Cerebellar cortex (tissue), 1 donor: ENCODE measurements around the gene HUS1B.
"Not testable (repeated sequence)": the region's sequence is repeated elsewhere in the genome, so short reads cannot be mapped to it uniquely, and the experiment has no call there.

Experiments
- DNase-seq: peaks from one replicate; pipeline ENCODE4 v3.0.0-alpha.2; 2015; ENCODE audit warnings: low spot score

HUS1B gene

DNA sequence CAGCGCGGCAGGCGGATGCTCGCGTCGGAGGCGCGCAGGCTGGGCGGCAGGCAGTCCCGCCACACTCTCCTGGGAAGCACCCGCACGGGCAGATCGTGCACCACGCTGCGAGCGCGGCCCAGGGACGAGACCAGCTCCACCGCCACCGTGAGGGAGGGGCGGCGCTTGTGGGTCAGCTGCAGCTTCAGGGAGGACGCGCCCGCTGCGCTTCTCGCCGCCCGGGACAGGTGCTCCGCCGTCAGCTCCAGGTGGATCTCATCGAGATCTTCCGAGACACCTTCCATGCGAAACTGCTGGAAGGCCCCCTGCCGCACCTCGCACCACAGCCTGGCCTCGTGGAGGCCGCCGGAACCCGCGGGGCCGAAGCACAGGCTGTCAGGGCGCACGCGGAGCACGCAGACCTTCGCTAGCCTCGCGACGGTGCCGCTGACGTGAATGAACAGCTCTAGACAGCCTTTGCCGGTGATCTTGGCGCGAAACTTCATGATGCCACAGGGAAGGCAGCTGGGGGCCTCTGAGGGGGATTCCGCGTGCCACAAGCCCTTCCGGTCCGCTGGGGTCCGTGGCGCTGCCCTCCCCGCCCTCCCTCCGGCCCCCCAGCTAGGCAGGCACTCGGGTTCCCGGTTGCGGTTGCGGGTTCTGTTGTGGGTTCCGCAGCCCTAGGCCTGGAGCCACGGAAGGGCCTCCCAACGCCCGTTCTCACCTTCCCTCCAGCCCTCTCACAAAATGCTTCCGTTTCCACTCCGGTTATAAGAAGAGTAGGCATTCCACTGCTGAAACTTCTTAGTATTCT lies at the start of gene HUS1B:
TSS of gene HUS1B (minus strand) at position 641 of the 793 bp plus-strand sequence. CDS start at position 485, 156 bp downstream.
- DNase-seq: no peak

DNA sequence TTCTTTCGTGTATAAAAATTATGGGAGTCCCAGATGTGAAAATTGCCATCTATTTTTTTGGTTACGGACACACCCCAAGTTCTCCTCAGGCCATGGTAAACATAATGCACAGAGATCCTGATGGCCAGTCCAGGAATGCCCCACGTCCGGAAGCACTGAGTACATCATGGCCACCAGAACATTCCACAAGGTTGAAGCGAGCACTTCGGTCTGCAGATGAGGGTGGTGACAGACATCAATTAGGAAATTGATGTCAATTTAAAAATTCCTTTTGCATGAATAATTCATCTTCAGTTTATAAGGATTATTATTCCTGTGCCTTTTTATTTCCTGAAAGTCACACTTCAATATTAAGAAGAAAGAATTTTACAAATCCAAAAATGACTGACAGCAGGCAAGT lies 49.2 kb upstream of the HUS1B start:
- no peak for DNase-seq

DNA sequence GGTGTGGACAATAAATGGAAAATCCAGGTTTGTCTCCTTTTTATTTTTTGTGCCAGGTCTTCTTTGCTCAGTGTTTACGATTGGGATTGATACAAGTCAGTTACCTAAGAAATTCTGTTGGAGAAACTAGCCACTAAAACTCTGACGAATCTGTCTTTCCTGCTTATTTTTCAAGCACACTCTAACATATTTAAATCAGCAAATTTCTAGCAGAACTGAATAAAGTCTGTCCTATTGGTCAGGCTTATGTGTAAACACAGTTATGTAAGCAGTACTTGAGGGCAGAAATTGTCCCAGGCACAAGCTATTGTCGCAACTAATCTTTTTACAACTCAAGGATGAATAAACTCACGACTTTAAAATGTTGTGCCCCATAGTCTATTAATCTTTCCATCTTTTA lies 48.1 kb upstream of the HUS1B start:
- DNase-seq: no peak

DNA sequence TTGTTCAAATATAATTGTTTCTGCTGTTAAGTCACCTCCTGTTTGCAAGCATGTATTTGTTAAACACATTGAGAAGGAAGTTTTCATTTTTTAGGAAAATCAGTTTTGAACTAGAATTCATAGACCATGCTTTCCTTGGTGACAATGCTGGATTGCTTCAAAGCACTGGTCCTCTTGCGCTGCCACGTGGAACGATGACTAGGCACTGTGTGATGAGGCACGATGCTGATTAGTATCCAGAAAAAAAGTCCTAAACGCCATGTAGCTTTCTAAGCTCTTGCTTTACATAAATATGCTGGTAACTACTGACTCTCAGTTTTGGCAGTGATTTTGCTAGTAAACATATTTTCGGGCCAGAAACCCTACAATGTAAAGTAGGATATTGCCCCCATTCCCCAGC lies 47.1 kb upstream of the HUS1B start:
- DNase-seq: no peak

DNA sequence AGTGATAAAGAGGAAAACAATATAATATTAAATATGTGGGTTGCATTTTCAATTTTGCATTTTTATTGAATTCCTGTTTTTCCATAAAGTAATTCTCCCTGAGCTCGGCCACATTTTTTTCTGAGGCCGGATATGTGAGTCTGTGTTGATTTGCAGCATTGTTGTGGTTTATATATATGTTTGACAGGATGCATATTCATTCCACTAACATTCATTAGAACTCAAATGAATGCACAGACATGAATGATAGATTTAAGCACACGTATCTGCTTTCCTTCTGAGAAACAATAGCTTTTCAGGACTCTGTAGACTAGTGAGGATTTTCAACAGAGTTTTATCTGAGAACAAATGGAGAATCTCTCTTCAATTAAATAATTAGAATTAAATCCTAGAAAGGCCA lies 46.7 kb upstream of the HUS1B start:
- DNase-seq: no peak

DNA sequence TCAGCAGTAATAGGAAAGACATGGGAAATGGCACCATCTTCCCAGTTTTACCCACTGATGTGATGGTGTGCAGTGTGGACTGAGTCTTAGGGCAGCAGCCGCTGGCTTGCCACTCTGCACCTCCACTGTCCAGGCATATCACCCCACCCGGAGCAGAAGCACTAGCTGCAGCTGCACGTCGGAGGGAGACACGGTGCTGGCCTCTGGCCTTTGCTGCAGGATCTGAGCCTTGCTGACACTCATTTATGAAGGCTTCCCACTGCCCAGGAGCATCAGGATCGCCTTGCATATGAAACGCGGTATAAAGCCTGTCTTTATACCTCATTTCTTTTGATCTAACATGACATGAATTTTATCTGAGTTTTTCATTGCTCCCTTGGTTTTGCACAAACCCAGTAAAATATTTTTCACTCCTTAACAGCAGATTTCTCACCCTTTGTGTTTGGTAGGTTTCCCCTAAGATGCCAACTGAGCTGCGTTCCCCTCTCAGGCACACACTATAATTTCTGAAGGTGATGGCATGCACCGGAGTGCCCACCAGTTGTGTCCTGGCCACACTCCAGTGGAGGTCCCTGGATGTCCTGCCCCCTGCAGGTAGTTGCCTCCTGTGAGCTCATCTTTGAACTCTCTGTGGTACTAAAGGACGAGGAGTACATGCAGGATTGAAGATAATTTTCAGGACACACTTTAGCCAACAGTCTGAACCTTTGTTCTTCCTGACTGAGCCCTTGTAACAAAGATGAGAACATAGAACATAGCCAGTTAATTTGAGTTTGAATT lies 45.0 kb upstream of the HUS1B start:
- no peak for DNase-seq

DNA sequence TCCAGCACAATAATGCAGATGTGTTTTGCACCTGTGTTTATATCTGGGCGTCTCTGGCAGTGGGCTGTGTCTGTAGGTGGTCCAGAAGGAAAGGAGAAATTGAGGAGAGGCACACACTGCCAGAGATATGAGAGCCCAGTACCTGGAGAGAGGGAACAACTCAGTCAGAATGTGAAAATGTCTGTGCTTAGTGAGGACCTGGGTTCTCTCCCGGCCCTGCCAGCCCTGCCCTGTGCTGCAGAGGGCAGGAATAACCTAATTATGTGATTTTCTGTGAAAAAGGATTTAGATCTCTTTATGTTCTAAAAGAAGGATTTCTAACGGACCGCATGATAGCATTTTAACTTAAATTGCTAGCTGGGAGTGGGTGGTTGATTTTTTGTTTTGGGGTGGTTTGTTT lies 44.3 kb upstream of the HUS1B start:
- no peak for DNase-seq

DNA sequence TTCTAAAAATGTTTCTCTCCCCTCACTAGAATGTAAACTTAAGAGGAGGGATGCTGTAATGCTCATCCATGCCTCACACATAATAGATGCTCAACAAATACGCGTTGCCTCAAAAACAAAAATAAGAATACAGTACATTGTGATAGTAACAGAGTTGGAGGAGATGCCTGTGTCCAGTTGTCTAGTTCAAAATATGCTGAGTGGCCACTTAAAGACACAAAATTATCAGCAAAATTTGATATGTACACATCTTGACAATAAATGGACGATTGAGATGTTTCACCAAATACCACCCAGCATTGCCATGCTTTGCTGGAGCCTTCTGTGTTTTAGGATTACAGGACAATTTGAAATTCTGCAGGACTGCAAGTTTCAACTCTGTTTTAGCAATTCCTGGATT lies 43.6 kb upstream of the HUS1B start:
- no peak for DNase-seq

DNA sequence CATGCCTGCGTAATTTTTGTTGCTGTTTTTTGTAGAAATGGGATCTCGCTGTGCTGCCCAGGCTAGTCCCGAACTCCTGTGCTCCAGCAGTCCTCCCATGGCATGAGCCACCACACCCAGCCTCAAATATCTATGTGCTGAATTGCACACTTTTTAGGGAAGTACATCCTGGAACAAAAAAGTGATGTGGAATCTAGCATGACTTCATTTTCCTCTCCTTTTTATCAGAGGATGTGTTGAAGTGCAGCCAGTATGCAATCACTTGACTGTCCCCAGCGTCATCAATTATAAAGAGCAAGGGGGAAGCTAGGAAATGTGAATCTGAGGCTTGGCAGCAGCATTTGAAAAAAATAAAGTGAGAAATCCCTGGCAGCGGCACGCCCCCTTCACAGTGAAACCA lies 42.4 kb upstream of the HUS1B start:
- DNase-seq: no peak

DNA sequence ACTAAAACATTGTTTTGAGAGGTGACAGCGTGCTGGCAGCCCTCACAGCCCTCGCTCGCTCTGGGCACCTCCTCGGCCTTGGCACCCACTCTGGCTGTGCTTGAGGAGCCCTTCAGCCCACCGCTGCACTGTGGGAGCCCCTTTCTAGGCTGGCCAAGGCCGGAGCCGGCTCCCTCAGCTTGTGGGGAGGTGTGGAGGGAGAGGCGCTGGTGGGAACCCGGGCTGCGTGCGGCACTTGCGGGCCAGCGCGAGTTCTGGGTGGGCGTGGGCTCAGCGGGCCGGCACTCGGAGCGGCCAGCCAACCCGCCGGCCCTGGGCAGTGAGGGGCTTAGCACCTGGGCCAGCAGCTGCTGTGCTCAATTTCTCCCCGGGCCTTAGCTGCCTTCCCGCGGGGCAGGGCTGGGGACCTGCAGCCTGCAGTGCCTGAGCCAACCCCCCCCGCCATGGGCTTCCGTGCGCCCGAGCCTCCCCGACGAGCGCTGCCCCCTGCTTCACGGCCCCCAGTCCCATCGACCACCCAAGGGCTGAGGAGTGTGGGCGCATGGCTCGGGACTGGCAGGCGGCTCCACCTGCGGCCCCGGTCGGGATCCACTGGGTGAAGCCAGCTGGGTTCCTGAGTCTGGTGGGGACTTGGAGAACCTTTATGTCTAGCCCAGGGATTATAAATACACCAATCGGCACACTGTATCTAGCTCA lies 37.7 kb upstream of the HUS1B start:
- not testable (repeated sequence) for DNase-seq

DNA sequence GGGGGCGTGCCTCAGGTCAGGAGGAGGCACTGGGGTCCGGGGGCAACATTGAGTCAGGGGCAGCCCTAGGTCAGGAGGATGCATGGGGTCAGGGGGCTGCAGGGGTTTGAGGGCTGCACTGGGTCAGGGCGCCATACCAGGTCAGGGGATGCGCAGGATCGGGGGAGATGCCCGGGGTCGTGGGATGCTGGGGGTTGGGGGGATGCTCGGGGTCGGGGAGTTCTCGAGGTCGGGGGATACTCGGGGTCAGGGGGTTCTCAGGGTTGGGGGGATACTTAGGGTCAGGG lies 36.8 kb upstream of the HUS1B start:
- no peak for DNase-seq

DNA sequence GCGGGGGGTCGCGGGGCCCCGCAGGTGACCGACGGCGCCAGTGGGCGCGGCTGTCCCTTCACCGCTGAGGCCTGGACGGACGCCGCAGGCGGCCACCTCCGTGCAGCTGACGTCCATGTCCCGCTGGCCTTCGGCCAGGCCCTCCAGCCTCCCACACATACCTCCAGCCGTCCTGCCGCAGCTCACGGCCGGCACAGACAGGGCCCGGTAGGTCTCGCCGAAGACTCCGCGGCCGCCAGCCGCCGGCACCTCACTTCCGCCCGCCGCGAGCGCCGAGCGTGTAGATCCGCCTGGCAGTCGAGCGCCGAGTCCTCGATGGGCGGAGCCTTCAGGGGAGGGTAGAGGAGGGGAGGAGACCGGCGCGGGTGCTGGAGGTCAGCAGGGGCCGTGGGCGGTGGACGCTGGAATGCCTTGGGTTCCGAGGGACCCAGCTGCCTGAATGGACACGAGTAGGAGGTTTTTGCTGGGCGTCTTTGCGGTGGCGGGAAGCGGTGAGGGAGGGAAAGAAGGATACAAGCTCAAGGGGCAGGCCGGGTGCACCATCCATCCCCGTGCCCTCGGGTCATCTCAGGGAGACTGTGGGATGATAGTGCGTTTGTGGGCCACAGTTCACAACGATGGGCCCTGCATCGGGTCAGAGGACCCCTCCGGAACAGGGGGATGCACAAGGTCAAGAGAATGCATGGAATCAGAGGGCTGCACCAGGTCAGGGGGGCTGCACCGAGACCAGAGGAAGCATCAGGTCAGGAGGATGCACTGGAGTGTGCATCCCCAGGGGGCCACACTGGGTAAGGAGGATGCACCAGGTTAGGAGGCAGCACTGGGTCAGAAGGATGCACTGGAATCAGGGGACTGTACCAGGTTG lies 36.2 kb upstream of the HUS1B start, which contains the start of gene EXOC2:
TSS of gene EXOC2 (minus strand) at position 282 of the 865 bp plus-strand sequence. CDS start 55,321 bp downstream, outside the sequence.
- peak; percentile 82 for DNase-seq

DNA sequence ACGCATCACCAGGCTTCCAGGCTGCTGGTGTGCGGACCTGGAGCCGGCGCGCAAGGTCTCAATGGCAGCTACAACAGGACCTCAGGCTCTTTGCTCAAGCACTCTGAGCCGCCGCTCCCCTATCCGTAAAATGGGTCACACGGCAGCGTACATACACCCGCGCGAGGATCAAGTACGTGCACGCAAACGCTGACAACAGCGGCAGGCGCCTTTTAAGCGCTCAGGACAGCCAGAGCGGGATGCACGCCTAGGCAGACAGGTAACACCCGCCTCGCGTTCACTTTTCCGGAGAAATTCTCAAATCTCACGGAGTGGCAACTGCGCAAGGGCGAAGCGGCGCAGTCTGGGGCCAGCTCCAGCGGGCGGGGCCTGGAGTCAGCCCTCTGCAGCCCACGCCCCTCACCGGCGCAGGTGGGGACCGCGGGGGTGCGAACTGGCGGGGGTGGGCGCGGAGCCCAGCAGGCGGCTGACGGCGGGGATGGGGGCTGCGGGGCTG lies 35.5 kb upstream of the HUS1B start:
- peak; percentile 63 for DNase-seq

DNA sequence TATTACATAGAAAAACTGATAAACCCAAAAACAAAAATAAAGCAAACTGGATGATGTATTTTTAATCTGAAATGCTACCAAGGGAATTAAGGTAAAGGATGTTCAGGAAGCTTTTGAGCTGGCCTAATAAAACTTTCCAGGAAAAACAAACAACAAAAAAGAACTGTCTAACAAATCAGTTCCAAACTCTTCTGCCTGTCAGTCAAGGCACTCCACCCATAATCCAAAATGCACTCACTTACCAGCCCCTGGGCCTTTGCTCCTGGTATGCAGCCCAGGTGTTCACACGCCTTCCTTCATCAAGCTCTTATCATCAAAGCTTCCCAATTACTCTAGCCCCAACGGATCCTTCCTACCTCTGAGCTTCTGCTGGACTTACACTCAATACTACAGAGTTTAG lies 32.3 kb upstream of the HUS1B start:
- no peak for DNase-seq

DNA sequence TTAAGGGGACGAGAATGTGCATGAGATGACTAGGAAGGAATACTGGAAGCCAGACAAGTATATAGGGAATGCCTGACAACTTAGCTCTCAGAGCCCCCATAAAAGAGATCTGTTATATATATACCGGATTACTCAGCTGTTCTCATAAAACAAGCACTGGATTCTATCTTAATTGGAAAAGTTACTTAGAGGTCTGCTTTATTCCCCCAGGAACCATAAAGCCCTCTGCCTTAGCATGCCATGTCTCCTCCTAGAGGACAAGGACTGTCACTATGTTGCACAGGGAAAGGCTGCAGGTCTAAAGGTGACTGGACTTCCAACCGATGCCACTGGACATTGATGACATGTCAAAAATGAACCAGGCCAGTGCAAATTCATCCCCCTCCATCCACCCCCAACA lies 29.6 kb upstream of the HUS1B start:
- peak; percentile 9 for DNase-seq

DNA sequence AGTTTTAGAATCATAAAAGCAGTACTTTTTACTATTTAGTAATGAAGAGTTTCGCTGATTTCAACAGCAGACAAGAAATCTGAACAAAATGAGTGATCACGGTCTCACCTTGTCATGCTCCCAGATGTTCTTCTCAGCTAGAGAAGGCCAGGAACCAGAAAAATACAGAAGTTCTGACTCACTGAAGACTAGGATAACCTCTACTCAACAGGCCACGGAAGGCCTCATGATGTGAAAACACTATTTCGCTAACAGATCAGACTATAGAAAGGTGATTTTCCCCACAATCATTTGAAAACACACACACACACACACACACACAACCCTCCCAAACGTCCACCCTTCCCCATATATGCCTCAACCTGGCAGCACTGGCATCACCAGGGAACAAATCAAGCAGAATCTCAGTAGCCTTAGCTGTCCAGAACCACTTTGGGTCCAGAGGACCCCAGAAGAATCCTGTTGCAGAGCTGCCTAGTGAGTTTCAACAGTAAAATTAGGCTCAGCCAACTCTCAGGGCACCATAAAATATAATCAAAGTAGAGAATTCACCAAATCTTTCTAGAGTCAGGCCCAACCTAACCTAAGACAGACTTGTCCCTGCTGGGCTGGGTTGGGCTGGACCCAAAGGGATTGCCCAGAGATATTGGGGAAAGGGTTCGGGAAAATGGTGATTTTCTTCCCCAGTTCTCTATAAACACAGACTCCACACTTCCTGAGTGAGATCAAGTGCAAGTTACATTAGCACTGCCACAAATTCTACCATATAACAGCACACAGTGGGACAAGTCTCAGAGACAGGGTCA lies 28.1 kb upstream of the HUS1B start:
- no peak for DNase-seq

DNA sequence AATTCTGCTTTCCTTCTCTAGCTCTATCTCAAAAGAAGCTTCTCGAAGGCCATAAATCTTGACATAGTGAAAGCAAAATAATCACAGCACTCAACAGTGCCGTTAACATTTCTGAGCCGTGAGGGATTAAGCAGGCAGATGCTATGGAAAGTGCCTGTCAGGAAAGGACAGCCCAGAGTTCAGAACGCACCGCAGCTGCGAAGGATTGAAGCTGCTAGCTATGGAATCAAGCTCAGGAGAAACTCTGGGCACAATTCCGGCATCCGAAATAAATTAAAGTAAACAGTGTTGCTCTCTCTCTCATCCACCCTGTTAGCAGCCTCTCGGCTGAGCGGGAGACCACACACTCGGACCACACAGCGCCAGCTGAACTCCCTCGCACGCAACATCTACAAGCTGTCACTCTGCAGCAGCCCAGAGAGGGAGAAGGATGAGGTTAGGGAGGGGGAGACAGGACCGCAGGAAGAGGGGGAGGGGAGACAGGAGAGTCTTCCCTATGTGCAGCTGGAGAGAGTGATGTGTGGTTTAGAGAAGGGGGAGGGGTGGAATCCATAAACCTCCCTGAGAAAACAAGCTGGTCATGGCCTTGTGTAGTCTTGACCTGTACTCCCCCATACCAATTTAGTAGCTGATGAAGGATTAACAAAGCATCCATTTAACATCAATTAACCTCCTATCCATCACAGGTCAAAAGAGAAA lies 27.0 kb upstream of the HUS1B start:
- DNase-seq: peak; percentile 7

DNA sequence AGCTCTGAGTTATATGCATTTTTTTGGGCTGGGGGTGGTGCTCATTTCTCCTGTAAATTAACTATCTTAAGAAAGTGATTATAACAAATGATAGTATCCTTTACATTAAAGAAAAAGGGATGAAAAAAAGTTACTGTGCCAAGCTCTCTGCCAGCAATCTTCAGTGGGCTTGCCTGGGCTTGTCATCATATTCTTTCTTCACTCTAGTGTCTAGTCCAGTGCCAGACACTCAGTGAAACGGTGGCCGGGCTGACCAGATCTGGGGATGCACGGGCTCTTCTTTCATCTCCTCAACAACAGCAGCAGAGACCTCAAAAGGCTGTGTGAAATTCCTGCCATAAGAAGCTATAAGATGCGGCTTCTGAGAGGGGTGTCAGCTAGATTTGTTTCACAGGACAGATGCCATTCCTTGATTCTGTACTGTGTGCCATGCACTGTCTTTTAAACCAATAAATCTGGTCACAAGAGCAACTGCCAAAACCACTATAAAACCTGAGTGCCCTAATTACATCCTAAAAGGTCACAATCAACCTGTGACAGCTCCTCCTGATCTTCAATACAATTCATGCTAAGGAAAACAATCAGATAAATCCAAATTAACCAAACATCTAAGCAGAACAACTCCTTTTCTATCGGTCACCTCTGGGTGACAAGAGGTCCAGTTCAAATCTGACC lies 23.9 kb upstream of the HUS1B start:
- no peak for DNase-seq

DNA sequence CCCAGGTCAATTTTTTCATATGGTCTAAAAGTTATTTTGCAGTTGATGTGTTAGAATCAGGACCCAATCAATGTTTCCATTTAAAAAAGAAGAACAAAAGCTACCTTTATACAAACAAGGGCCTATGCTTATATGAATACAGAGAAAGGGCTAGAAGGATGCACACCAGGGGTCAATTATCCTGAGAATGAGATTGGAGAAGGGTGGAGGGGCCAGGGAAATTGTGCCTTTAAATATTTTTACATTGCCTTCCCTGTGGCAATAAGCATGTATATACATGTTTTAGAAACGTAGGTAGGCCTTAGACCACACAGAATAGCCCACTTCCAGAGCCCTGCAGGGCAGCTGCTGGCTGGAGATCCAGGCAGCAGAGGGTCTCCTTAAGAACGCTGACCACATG lies 23.4 kb upstream of the HUS1B start:
- DNase-seq: no peak

DNA sequence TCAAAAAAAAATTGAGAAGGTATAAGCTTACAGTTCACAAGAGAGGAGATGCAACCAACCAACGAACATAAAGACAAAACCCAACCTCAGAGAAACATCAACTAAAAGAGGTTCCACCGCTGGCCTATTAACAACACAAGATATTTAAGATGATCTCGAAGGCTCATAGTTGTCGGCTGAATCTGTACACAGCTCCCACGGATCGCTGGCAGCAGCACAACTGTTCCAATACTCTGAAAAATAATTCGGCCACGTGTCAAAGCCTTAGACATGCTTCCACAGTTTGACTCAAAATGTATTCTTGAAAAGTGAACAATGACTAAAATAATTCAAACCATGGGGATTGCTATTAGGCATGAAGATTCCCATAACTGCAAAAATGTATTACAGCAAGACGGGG lies 22.4 kb upstream of the HUS1B start:
- DNase-seq: no peak
